Spleen (tissue), 11 donors: ENCODE data around the gene CALR3. TPM values are rescaled to one million over a fixed set of nuclear protein-coding genes. Genes with fewer than 3 reads are reported as not detected.

Experiments
- DNase-seq: peaks from one replicate; pipeline ENCODE4 v3.0.0-alpha.2; 2020
- H3K27ac ChIP-seq, 8 donors: fragments of 200-600 bp; sonication (generic) in 7 of 8; 1 replicate in 4 of 8; 2 replicates in 4 of 8; pipeline versions ENCODE4 v1.5.0 to v1.8.0; 2016 to 2021; ENCODE audit warnings: inconsistent platforms in 4 of 8, mild to moderate bottlenecking in 4 of 8, moderate library complexity in 1 of 8
- H3K27me3 ChIP-seq, 7 donors: fragments of 200-600 bp; sonication (generic) in 6 of 7; replicated peaks in 1 of 7; 1 replicate in 4 of 7; 2 replicates in 3 of 7; pipeline versions ENCODE4 v1.5.0 to v1.8.0; 2016 to 2021; ENCODE audit warnings: inconsistent platforms in 3 of 7, mild to moderate bottlenecking in 1 of 7
- H3K36me3 ChIP-seq, 6 donors: fragments of 200-600 bp; sonication (generic) in 5 of 6; 1 replicate in 4 of 6; 2 replicates in 2 of 6; pipeline versions ENCODE4 v1.5.0 to v1.8.0; 2016 to 2021; ENCODE audit warnings: inconsistent platforms in 2 of 6
- H3K4me1 ChIP-seq, 6 donors: fragments of 200-600 bp; sonication (generic) in 5 of 6; 1 replicate in 3 of 6; 2 replicates in 3 of 6; pipeline versions ENCODE4 v1.5.0 to v1.8.0; 2016 to 2021; ENCODE audit warnings: inconsistent platforms in 3 of 6
- H3K4me3 ChIP-seq, 8 donors: fragments of 200-600 bp; sonication (generic) in 7 of 8; 1 replicate in 4 of 8; 2 replicates in 4 of 8; pipeline versions ENCODE4 v1.5.0 to v1.8.0; 2016 to 2021; ENCODE audit warnings: inconsistent platforms in 4 of 8, mild to moderate bottlenecking in 4 of 8, moderate library complexity in 2 of 8
- H3K9me3 ChIP-seq, 8 donors: fragments of 200-600 bp; sonication (generic) in 7 of 8; 1 replicate in 4 of 8; 2 replicates in 4 of 8; pipeline versions ENCODE4 v1.5.0 to v1.8.0; 2016 to 2021; ENCODE audit warnings: inconsistent platforms in 4 of 8
- CTCF ChIP-seq, 11 experiments: fragments of 200-600 bp in 7 of 11; fragments of 450-650 bp in 4 of 11; sonication (generic) in 4 of 11; IDR thresholded peaks in 8 of 11; conservative IDR thresholded peaks in 3 of 11; 1 replicate in 7 of 11; 2 replicates in 4 of 11; pipeline versions ENCODE4 v1.4.0 to v1.8.0; 2016 to 2021; ENCODE audit warnings: antibody characterized with exemption in 11 of 11, inconsistent platforms in 4 of 11, mild to moderate bottlenecking in 1 of 11
- POLR2A ChIP-seq, 3 donors: fragments of 450-650 bp; IDR thresholded peaks; one replicate each; pipeline ENCODE4 v1.5.1; 2017; ENCODE audit warnings: antibody characterized with exemption in 3 of 3, mild to moderate bottlenecking in 1 of 3
- POLR2AphosphoS5 ChIP-seq, 3 donors: sonication (generic); formaldehyde crosslinking; IDR thresholded peaks; one replicate each; pipeline ENCODE4 v1.5.1; 2017; ENCODE audit warnings: antibody characterized with exemption in 3 of 3
- WGBS, 5 donors: extraction: QIAGEN DNeasy Blood & Tissue Kit in 3 of 5; methylation state at CpG; one replicate each; pipeline versions ENCODE4 v1.1.5 to v1.1.7; 2013 to 2018; 5-methylcytosine and 5-hydroxymethylcytosine counted together
- intact Hi-C: fragments of 100-400 bp; cut with DNase I; formaldehyde crosslinking; loops from one replicate; pipeline ENCODE4 v1.15.0; 2023; ENCODE audit warnings: low total_unique reads
- polyA plus RNA-seq, 3 donors: library from polyadenylated mRNA; stranded (reverse); fragments of 200-250 nt; gene quantifications; one replicate each; pipeline ENCODE4 v1.2.1, GENCODE V29; 2013
- total RNA-seq, 7 donors: library from RNA; depleted of rRNA in 3 of 7; stranded (reverse); fragments of >200 nt in 3 of 7; fragmentation: NEBNext Ultra II Directional in 4 of 7; extraction: Animal tissue kit (Norgen Biotek cat#: 25700) in 4 of 7; gene quantifications; one replicate each; pipeline versions ENCODE4 v1.1.0 to v1.2.1, GENCODE V29; 2016 to 2021
- donor health status: healthy with polysubstance abuse.
- donor health status: DM: no; HTN: no; CAD: no; lungs with moderate emphysema.
- donor health status: DM: no; HTN: no; CAD: no.
- donor health status: Bipolar disorder and iron deficiency.
- donor health status: healthy.
- donor health status: DM: no; HTN: no; CAD: no.
- donor health status: DM: yes; HTN: yes; CAD: no.

Gene CALR3
- total and polyA plus RNA-seq, 10 donors, result 0.07 to 0.10 (median 0.08) TPM; not detected in 7

- intact Hi-C loops, result no loop called here
- WGBS, 5 donors, result 91 to 95% (median 93%) methylated on average over 10 to 18 of the region's 18 CpGs
- TF ChIP-seq POLR2AphosphoS5 (IDR thresholded peaks at IDR 0.05) (peak in 2 of 3 donors; percentile 42 to 62), CTCF (IDR thresholded peaks at IDR 0.05 in 8 of 11, conservative IDR thresholded peaks at IDR 0.05 in 3 of 11) (no peak)
- H3K36me3 ChIP-seq, result peaks cover 14 to 100% (median 92%) of the 10 kb centered on the region in 6 donors
- H3K4me1 ChIP-seq, result peaks cover 0 to 16% (median 6%) of the 10 kb centered on the region in 6 donors
- H3K27ac ChIP-seq, result no peak overlapping the region
- H3K9me3 ChIP-seq, result no peaks in the 10 kb centered on the region
- DNase-seq, result no peak
- no peaks in the 10 kb centered on the region for H3K27me3 ChIP-seq
- no peak overlapping the region for H3K4me3 ChIP-seq
These were observed 25.1 kb upstream of the CALR3 start for GRCh38 chr19:16520986-16521624.

GRCh38 chr19:16520074-16520973 is 24.4 kb upstream of the CALR3 start:
- DNase-seq, result no peak
- 92 to 95% (median 93%) methylated on average over 38 to 45 of the region's 45 CpGs for WGBS, 5 donors

GRCh38 chr19:16519230-16519687 is 23.3 kb upstream of the CALR3 start:
- intact Hi-C loops, result no loop called here
- TF ChIP-seq POLR2A (IDR thresholded peaks at IDR 0.05) (no peak), POLR2AphosphoS5 (IDR thresholded peaks at IDR 0.05) (no peak), CTCF (IDR thresholded peaks at IDR 0.05 in 8 of 11, conservative IDR thresholded peaks at IDR 0.05 in 3 of 11) (no peak)
- Histone ChIP-seq H3K4me3 (no peak overlapping the region), H3K27ac (peak overlapping the region in 3 of 8 donors; percentile 35 to 46 (median 36)), H3K9me3 (no peaks in the 10 kb centered on the region), H3K27me3 (no peaks in the 10 kb centered on the region), H3K4me1 (peaks cover 0 to 16% (median 6%) of the 10 kb centered on the region in 6 donors), H3K36me3 (peaks cover 8 to 92% (median 77%) of the 10 kb centered on the region in 6 donors)
- DNase-seq, result no peak
- 93 to 94% (median 93%) methylated on average over 24 of the region's 24 CpGs for WGBS, 5 donors

More at GRCh38 chr19:16520074-16520973, 24.4 kb upstream of the CALR3 start:
- Histone ChIP-seq H3K27ac (no peak overlapping the region), H3K4me1 (peaks cover 0 to 16% (median 6%) of the 10 kb centered on the region in 6 donors), H3K4me3 (no peak overlapping the region), H3K27me3 (no peaks in the 10 kb centered on the region), H3K9me3 (no peaks in the 10 kb centered on the region), H3K36me3 (peaks cover 9 to 96% (median 84%) of the 10 kb centered on the region in 6 donors)
- peak in 2 of 3 donors; percentile 11 to 71 for TF ChIP-seq POLR2AphosphoS5 (IDR thresholded peaks at IDR 0.05)
- no peak for TF ChIP-seq CTCF (IDR thresholded peaks at IDR 0.05 in 8 of 11, conservative IDR thresholded peaks at IDR 0.05 in 3 of 11)
- intact Hi-C loops, result no loop called here
